Umbilical cord (tissue), 2 donors: ENCODE data around the gene KYAT1. TPM values are rescaled to one million over a fixed set of nuclear protein-coding genes. Genes with fewer than 3 reads are reported as not detected.
"Not testable (repeated sequence)": the region's sequence is repeated elsewhere in the genome, so short reads cannot be mapped to it uniquely, and the experiment has no call there.

Experiments used
- DNase-seq: peaks from one replicate; pipeline ENCODE4 v3.0.0-alpha.2; 2015; ENCODE audit warnings: low spot score
- total RNA-seq: library from RNA; depleted of rRNA; stranded (reverse); fragments of >200 nt; gene quantifications from one replicate; pipeline ENCODE4 v1.2.3, GENCODE V29; 2014; ENCODE audit warnings: low replicate concordance; ENCODE audit not compliant: insufficient read depth

The KYAT1 gene
- total RNA-seq, 1 donor from 2014 or later, result 3.9 TPM

- DNase-seq, result peak; percentile 8
Measured at GRCh38 chr9:128818839-128819715, 62.7 kb downstream of the KYAT1 start.

- DNase-seq, result peak; percentile 99
Measured at GRCh38 chr9:128818099-128818838, 63.5 kb downstream of the KYAT1 start, which contains the start of gene ENDOG. TSS of gene ENDOG (plus strand) at chr9:128818500. CDS start at chr9:128818685, 185 bp downstream.

GRCh38 chr9:128810873-128811272 is 70.9 kb downstream of the KYAT1 start:
- no peak for DNase-seq

GRCh38 chr9:128809831-128810230 is 71.9 kb downstream of the KYAT1 start:
- DNase-seq, result no peak

- no peak for DNase-seq
Measured at GRCh38 chr9:128809036-128809599, 72.6 kb downstream of the KYAT1 start.

- DNase-seq, result no peak
Measured at GRCh38 chr9:128808543-128808942, 73.2 kb downstream of the KYAT1 start.

- DNase-seq, result no peak
Measured at GRCh38 chr9:128807827-128808226, 73.9 kb downstream of the KYAT1 start.

GRCh38 chr9:128805661-128806060 is 76.1 kb downstream of the KYAT1 start:
- DNase-seq, result no peak

GRCh38 chr9:128802482-128802881 is 79.3 kb downstream of the KYAT1 start:
- DNase-seq, result no peak

- no peak for DNase-seq
Measured at GRCh38 chr9:128800061-128800460, 81.7 kb downstream of the KYAT1 start.

- no peak for DNase-seq
Measured at GRCh38 chr9:128798896-128799295, 82.9 kb downstream of the KYAT1 start.

- DNase-seq, result not testable (repeated sequence)
Measured at GRCh38 chr9:128794961-128795360, 86.8 kb downstream of the KYAT1 start.

- DNase-seq, result no peak
Measured at GRCh38 chr9:128792978-128793686, 88.6 kb downstream of the KYAT1 start.

GRCh38 chr9:128792134-128792533 is 89.6 kb downstream of the KYAT1 start:
- DNase-seq, result no peak

GRCh38 chr9:128790536-128790935 is 91.2 kb downstream of the KYAT1 start:
- DNase-seq, result no peak

- no peak for DNase-seq
Measured at GRCh38 chr9:128788445-128788844, 93.3 kb downstream of the KYAT1 start.

GRCh38 chr9:128787659-128788058 is 94.1 kb downstream of the KYAT1 start:
- peak; percentile 26 for DNase-seq

- peak; percentile 87 for DNase-seq
Measured at GRCh38 chr9:128786681-128787601, 94.8 kb downstream of the KYAT1 start, which contains the start of gene TBC1D13. TSS of gene TBC1D13 (plus strand) at chr9:128787253. CDS start at chr9:128787354, 101 bp downstream.

GRCh38 chr9:128785427-128785826 is 96.3 kb downstream of the KYAT1 start:
- DNase-seq, result no peak
